ENCODE data around the gene RDH11. TPM values are rescaled to one million over a fixed set of nuclear protein-coding genes. Genes with fewer than 3 reads are reported as not detected.

Gene RDH11, protein sequence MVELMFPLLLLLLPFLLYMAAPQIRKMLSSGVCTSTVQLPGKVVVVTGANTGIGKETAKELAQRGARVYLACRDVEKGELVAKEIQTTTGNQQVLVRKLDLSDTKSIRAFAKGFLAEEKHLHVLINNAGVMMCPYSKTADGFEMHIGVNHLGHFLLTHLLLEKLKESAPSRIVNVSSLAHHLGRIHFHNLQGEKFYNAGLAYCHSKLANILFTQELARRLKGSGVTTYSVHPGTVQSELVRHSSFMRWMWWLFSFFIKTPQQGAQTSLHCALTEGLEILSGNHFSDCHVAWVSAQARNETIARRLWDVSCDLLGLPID
- total RNA-seq = 109 and 142 TPM in 2 replicates

GRCh38 chr14:67695394-67695949 is at the start of gene RDH11:
RDH11 (minus strand) TSS chr14:67695764; CDS start chr14:67695703, 61 bp downstream.

GRCh38 chr14:67701492-67701891 is 5.9 kb upstream of the RDH11 start, which contains the start of gene RDH12:
RDH12 (plus strand) TSS chr14:67701886; CDS start chr14:67722643, 20,757 bp downstream.

GRCh38 chr14:67674480-67675218 is 20.9 kb downstream of the RDH11 start, which contains the start of gene VTI1B:
VTI1B (minus strand) TSS chr14:67674632; CDS start chr14:67674489, 143 bp downstream.

Small RNA genes lying within 50 kb of the gene (small RNA-seq; reads per million reads assigned to genes)
- not detected for gene AL049779.3
- not detected for gene RN7SL369P
- not detected for gene RNA5SP386

Other genes with a start within 250 kb of the RDH11 start
- gene TMEM229B, start 207.0 kb downstream of the RDH11 start, total RNA-seq = 0.20 and 0.37 TPM in 2 replicates
- gene PLEKHH1, start 162.5 kb downstream of the RDH11 start, total RNA-seq = 0.37 and 0.98 TPM in 2 replicates
- 14.7 and 18.4 TPM in 2 replicates for gene PIGH, start 95.5 kb downstream of the RDH11 start, total RNA-seq
- 1.8 and 2.2 TPM in 2 replicates for gene ARG2, start 75.8 kb downstream of the RDH11 start, total RNA-seq
- gene VTI1B, start 21.1 kb downstream of the RDH11 start, total RNA-seq = 33.6 and 45.2 TPM in 2 replicates
- gene RDH12, start 6.1 kb upstream of the RDH11 start, total RNA-seq = not detected in 2 replicates
- gene ZFYVE26, start 120.8 kb upstream of the RDH11 start, total RNA-seq = 20.6 and 27.0 TPM in 2 replicates
- gene RAD51B, start 124.0 kb upstream of the RDH11 start, total RNA-seq = 18.7 and 30.9 TPM in 2 replicates

All from subcutaneous preadipocyte (primary cell).